H1 (cell line): ENCODE data around the gene ATP6V1A. TPM values are rescaled to one million over a fixed set of nuclear protein-coding genes. Genes with fewer than 3 reads are reported as not detected.

Experiments
- CTCF ChIA-PET: fragments of 300-600 bp; sonication (Branson Sonifier 250); formaldehyde crosslinking; loops from one replicate; lab custom pipeline; 2021; ENCODE audit not compliant: partially characterized antibody; lab: Charles Lee
- POLR2A ChIA-PET: fragments of 300-600 bp; sonication (Branson Sonifier 250); formaldehyde crosslinking; loops from one replicate; lab custom pipeline; 2021; ENCODE audit warnings: inconsistent platforms; ENCODE audit not compliant: partially characterized antibody; lab: Charles Lee
- DNase-seq, 2 experiments: peaks; one replicate each; pipeline versions ENCODE4 v3.0.0 to v3.0.0-alpha.2; 2010 to 2022; ENCODE audit warnings: low spot score in 2 of 2, low read depth in 1 of 2, mixed read lengths in 1 of 2
- FAIRE-seq: peaks from 2 replicates; lab custom pipeline; 2011; peaks lifted over from hg19 to GRCh38; lab: Jason Lieb, UNC
- H2AFZ ChIP-seq: 2 replicates; pipeline ENCODE4 v1.8.1; 2012; ENCODE audit warnings: low read length, inconsistent platforms
- H2AK5ac ChIP-seq: 2 replicates; pipeline ENCODE4 v1.6.1; 2013; ENCODE audit warnings: low read depth, low read length
- H2BK120ac ChIP-seq: replicated peaks from 2 replicates; pipeline ENCODE3; 2013; ENCODE audit warnings: low read depth, low read length, inconsistent platforms
- H2BK12ac ChIP-seq: 2 replicates; pipeline ENCODE4 v1.6.1; 2013; ENCODE audit warnings: low read depth, low read length
- H2BK15ac ChIP-seq: 2 replicates; pipeline ENCODE4 v1.6.1; 2013; ENCODE audit warnings: low read length
- H2BK20ac ChIP-seq: 2 replicates; pipeline ENCODE4 v1.6.1; 2013; ENCODE audit warnings: low read length
- H2BK5ac ChIP-seq: 2 replicates; pipeline ENCODE4 v1.6.1; 2013; ENCODE audit warnings: low read depth, low read length
- H3K14ac ChIP-seq: 2 replicates; pipeline ENCODE4 v1.6.1; 2013; ENCODE audit warnings: inconsistent platforms; ENCODE audit not compliant: insufficient read length
- H3K18ac ChIP-seq: 2 replicates; pipeline ENCODE4 v1.6.1; 2013; ENCODE audit warnings: low read length; ENCODE audit errors: extremely low read depth
- H3K23ac ChIP-seq: 2 replicates; pipeline ENCODE4 v1.6.1; 2013; ENCODE audit warnings: inconsistent platforms; ENCODE audit not compliant: insufficient read length
- H3K23me2 ChIP-seq: 2 replicates; pipeline ENCODE4 v1.6.1; 2013; ENCODE audit warnings: low read depth, low read length
- H3K27ac ChIP-seq: 2 replicates; pipeline ENCODE4 v1.6.1; 2011; ENCODE audit warnings: low read depth, low read length, inconsistent platforms
- H3K27me3 ChIP-seq, 4 experiments: replicated peaks in 1 of 4; 1 replicate in 1 of 4; 2 replicates in 3 of 4; pipeline versions ENCODE4 v1.6.1 to v1.8.1; 2011 to 2013; ENCODE audit warnings: low read length in 3 of 4, mild to moderate bottlenecking in 3 of 4, inconsistent platforms in 2 of 4, mixed read lengths in 2 of 4, moderate library complexity in 1 of 4; ENCODE audit not compliant: control insufficient read depth in 3 of 4, insufficient read depth in 3 of 4; ENCODE audit errors: extremely low read depth in 1 of 4
- H3K36me3 ChIP-seq, 4 experiments: 2 replicates each; pipeline versions ENCODE4 v1.6.1 to v1.8.1; 2011 to 2013; ENCODE audit warnings: mild to moderate bottlenecking in 4 of 4, low read length in 3 of 4, moderate library complexity in 2 of 4, control low read depth in 1 of 4, inconsistent platforms in 1 of 4; ENCODE audit not compliant: insufficient read depth in 4 of 4, control insufficient read depth in 2 of 4
- H3K4ac ChIP-seq: replicated peaks from 2 replicates; pipeline ENCODE3; 2013; ENCODE audit warnings: low read length, low read depth, mixed read lengths, inconsistent platforms; ENCODE audit not compliant: insufficient read length
- H3K4me1 ChIP-seq, 4 experiments: replicated peaks in 1 of 4; 1 replicate in 1 of 4; 2 replicates in 3 of 4; pipeline versions ENCODE4 v1.6.1 to v1.8.1; 2011 to 2013; ENCODE audit warnings: low read length in 3 of 4, inconsistent platforms in 2 of 4, mixed read lengths in 1 of 4; ENCODE audit not compliant: insufficient read depth in 4 of 4, control insufficient read depth in 3 of 4
- H3K4me2 ChIP-seq, 2 experiments: 2 replicates each; pipeline versions ENCODE4 v1.6.1 to v1.8.1; 2011 to 2013; ENCODE audit warnings: low read depth in 2 of 2, low read length in 2 of 2, control low read depth in 1 of 2, inconsistent platforms in 1 of 2, mild to moderate bottlenecking in 1 of 2; ENCODE audit not compliant: insufficient read depth in 1 of 2
- H3K4me3 ChIP-seq, 4 experiments: fragments of 200-600, 300-600 bp in 1 of 4; sonication (generic), shearing (Covaris generic), sonication (Bioruptor Twin) in 1 of 4; 2 replicates each; pipeline versions ENCODE4 v1.5.1 to v1.8.1; 2011 to 2016; ENCODE audit warnings: low read length in 4 of 4, low read depth in 3 of 4, control low read depth in 2 of 4, inconsistent platforms in 2 of 4, mild to moderate bottlenecking in 2 of 4, mixed read lengths in 1 of 4, moderate library complexity in 1 of 4; ENCODE audit not compliant: insufficient read depth in 2 of 4; ENCODE audit errors: extremely low read depth in 1 of 4
- H3K56ac ChIP-seq: replicated peaks from 2 replicates; pipeline ENCODE3; 2013; ENCODE audit warnings: low read depth, mild to moderate bottlenecking, mixed read lengths, low read length, inconsistent platforms; ENCODE audit not compliant: insufficient read length
- H3K79me1 ChIP-seq: 2 replicates; pipeline ENCODE4 v1.6.1; 2013; ENCODE audit warnings: low read depth, low read length, control low read depth
- H3K79me2 ChIP-seq, 2 experiments: 2 replicates each; pipeline versions ENCODE4 v1.6.1 to v1.8.1; 2012 to 2013; ENCODE audit warnings: low read length in 2 of 2, mild to moderate bottlenecking in 2 of 2, inconsistent platforms in 1 of 2; ENCODE audit not compliant: insufficient read depth in 2 of 2, control insufficient read depth in 1 of 2
- H3K9ac ChIP-seq, 4 experiments: replicated peaks in 1 of 4; 1 replicate in 1 of 4; 2 replicates in 3 of 4; pipeline versions ENCODE4 v1.6.1 to v1.8.1; 2011 to 2013; ENCODE audit warnings: low read depth in 3 of 4, low read length in 3 of 4, control low read depth in 2 of 4, mild to moderate bottlenecking in 2 of 4, moderate library complexity in 2 of 4, inconsistent platforms in 1 of 4; ENCODE audit errors: extremely low read depth in 1 of 4
- H3K9me3 ChIP-seq, 2 experiments: 2 replicates each; pipeline versions ENCODE4 v1.6.1 to v1.8.1; 2012 to 2013; ENCODE audit warnings: mild to moderate bottlenecking in 2 of 2, moderate library complexity in 2 of 2, control low read depth in 1 of 2, inconsistent platforms in 1 of 2, low read depth in 1 of 2, low read length in 1 of 2, mixed read lengths in 1 of 2; ENCODE audit not compliant: insufficient read depth in 2 of 2
- H4K20me1 ChIP-seq, 2 experiments: replicated peaks in 1 of 2; 2 replicates each; pipeline versions ENCODE3 to v1.8.1; 2011 to 2013; ENCODE audit warnings: inconsistent platforms in 2 of 2, low read length in 2 of 2, mild to moderate bottlenecking in 1 of 2; ENCODE audit not compliant: insufficient read depth in 2 of 2, control insufficient read depth in 1 of 2
- H4K5ac ChIP-seq: 2 replicates; pipeline ENCODE4 v1.6.1; 2013; ENCODE audit warnings: low read length, low read depth, mixed read lengths, inconsistent platforms; ENCODE audit not compliant: insufficient read length
- H4K8ac ChIP-seq: 2 replicates; pipeline ENCODE4 v1.8.0; 2013; ENCODE audit warnings: mild to moderate bottlenecking, moderate library complexity, low read length, inconsistent platforms; ENCODE audit not compliant: insufficient read depth; ENCODE audit errors: extremely low read depth
- H4K91ac ChIP-seq: replicated peaks from 2 replicates; pipeline ENCODE3; 2013; ENCODE audit warnings: low read length, mixed read lengths, inconsistent platforms; ENCODE audit not compliant: insufficient read length
- CBX8 ChIP-seq: fragments of 300-800, 300-1000 bp; sonication (generic); IDR thresholded peaks from 2 replicates; pipeline ENCODE4 v1.7.1; 2016; ENCODE audit warnings: low read depth, low read length, borderline replicate concordance
- CTCF ChIP-seq, 3 experiments: IDR thresholded peaks; 1 replicate in 2 of 3; 2 replicates in 1 of 3; pipeline versions ENCODE4 v1.5.1 to v1.6.1; 2011; ENCODE audit warnings: low read length in 3 of 3, mild to moderate bottlenecking in 3 of 3, inconsistent platforms in 2 of 3, low read depth in 1 of 3, moderate library complexity in 1 of 3; ENCODE audit not compliant: insufficient read depth in 1 of 3; ENCODE audit errors: control extremely low read depth in 1 of 3
- RAD21 ChIP-seq, 2 experiments: IDR thresholded peaks in 1 of 2; conservative IDR thresholded peaks in 1 of 2; 2 replicates each; pipeline ENCODE4 v1.6.1; 2011; ENCODE audit warnings: low read depth in 2 of 2, low read length in 2 of 2, improper control_type of control experiment in 1 of 2, inconsistent platforms in 1 of 2, mild to moderate bottlenecking in 1 of 2, moderate library complexity in 1 of 2
- WGBS, 2 experiments: shearing (Covaris generic) in 1 of 2; methylation state at CpG; one replicate each; pipeline versions ENCODE4 v1.1.6 to v1.1.7; 2013 to 2015; ENCODE audit warnings: low lambda C conversion rate in 2 of 2, mixed read lengths in 2 of 2, inconsistent platforms in 1 of 2, low coverage in 1 of 2, missing lambda C conversion rate in 1 of 2; ENCODE audit not compliant: insufficient replicate concordance in 2 of 2, insufficient coverage in 1 of 2, insufficient read length in 1 of 2; ENCODE audit errors: extremely low coverage in 1 of 2, missing lambda C conversion rate in 1 of 2; 5-methylcytosine and 5-hydroxymethylcytosine counted together
- polyA plus RNA-seq, 7 experiments: library from polyadenylated mRNA; depleted of rRNA in 3 of 7; stranded (reverse) in 5 of 7; unstranded in 2 of 7; fragments of >200 nt in 5 of 7; fragments of 200-250 nt in 2 of 7; gene quantifications; 1 replicate in 5 of 7; 2 replicates in 1 of 7; 4 replicates in 1 of 7; pipeline versions ENCODE4 v1.2.1 to v1.2.3, GENCODE V29; 2011 to 2013; ENCODE audit warnings: missing spikeins in 2 of 7, mixed read lengths in 2 of 7
- total RNA-seq: library from RNA; stranded (reverse); fragmentation: NEBNext Ultra II Directional; extraction: Animal tissue kit (Norgen Biotek cat#: 25700); gene quantifications from 2 replicates; pipeline ENCODE4 v1.2.1, GENCODE V29; 2021

The ATP6V1A gene
- total and polyA plus RNA-seq, 2 of the 8 experiments (the other 6 are each of a cell fraction or from before 2014, with no cell fraction given) = 15.4 to 90.9 TPM

GRCh38 chr3:113825090-113825489 lies 78.3 kb downstream of the ATP6V1A start:
- Histone ChIP-seq H3K18ac (no peak overlapping the region), H3K4ac (no peak overlapping the region), H3K79me2 (no peaks in the 10 kb centered on the region), H3K56ac (no peak overlapping the region), H3K23ac (no peak overlapping the region), H3K9me3 (no peaks in the 10 kb centered on the region), H2AK5ac (no peak overlapping the region), H3K4me3 (no peak overlapping the region), H3K4me2 (no peak overlapping the region), H4K91ac (no peak overlapping the region), H3K4me1 (peaks cover 0 to 4% (median 0%) of the 10 kb centered on the region in 4 experiments; a peak in 1 of 7 replicates), H2BK5ac (no peak overlapping the region), H2AFZ (no peak overlapping the region), H2BK20ac (no peak overlapping the region), H2BK120ac (no peak overlapping the region), H3K23me2 (no peaks in the 10 kb centered on the region), H3K27ac (no peak overlapping the region), H3K79me1 (no peaks in the 10 kb centered on the region), H2BK15ac (no peak overlapping the region), H4K20me1 (no peaks in the 10 kb centered on the region), H3K27me3 (no peaks in the 10 kb centered on the region), H3K14ac (no peak overlapping the region), H2BK12ac (no peak overlapping the region), H4K8ac (no peak overlapping the region), H3K36me3 (no peaks in the 10 kb centered on the region), H4K5ac (no peak overlapping the region), H3K9ac (no peak overlapping the region)
- TF ChIP-seq CBX8 = no peak
- TF ChIP-seq CTCF (IDR thresholded peaks at IDR 0.05; ENCODE audit: control extremely low read depth in 1 of 3, insufficient read depth in 1 of 3, low read depth in 1 of 3, low read length in 3 of 3) = peak in 1 of 3 experiments; percentile 52; a peak in 1 of 4 replicates
- peak in 1 of 2 experiments; percentile 26; a peak in 2 of 4 replicates for TF ChIP-seq RAD21 (IDR thresholded peaks at IDR 0.05 in 1 of 2, conservative IDR thresholded peaks at IDR 0.05 in 1 of 2; ENCODE audit: low read depth in 2 of 2, low read length in 2 of 2)
- FAIRE-seq (peak; percentile 55), DNase-seq (no peak)
- whole genome bisulfite sequencing, 2 experiments = 88% methylated on average over 2 of the region's 2 CpGs; no CpG with 5 or more reads in 1 of the 2 experiments
- CTCF ChIA-PET = interaction anchor here (0.6 to 3.6 kb wide), 24 partner anchors 8 to 389 kb away, joined by 3 to 17 read pairs (median 4); partner anchors contain the start of genes ATP6V1A and GRAMD1C
- POLR2A ChIA-PET = interaction anchor here (1.4 kb wide), 1 partner anchor 41 kb away, joined by 3 read pairs; no protein-coding TSS in a partner anchor
